OCI-LY7 (cell line): ENCODE results near the gene SLC4A5. TPM values are rescaled to one million over a fixed set of nuclear protein-coding genes. Genes with fewer than 3 reads are reported as not detected.

Experiments
- BruUV-seq: library from RNA; stranded (reverse); fragments of 400-500 nt; replicated peaks from 2 replicates; lab custom pipeline; 2021; lab: Mats Ljungman, UMichigan
- CTCF ChIA-PET: fragments of 300-600 bp; sonication (Branson Sonifier 250); formaldehyde crosslinking; loops from one replicate; lab custom pipeline; 2022; ENCODE audit warnings: antibody characterized with exemption; ENCODE audit not compliant: unreplicated experiment; lab: Charles Lee
- POLR2A ChIA-PET: fragments of 300-600 bp; sonication (Branson Sonifier 250); formaldehyde crosslinking; loops from one replicate; lab custom pipeline; 2022; ENCODE audit warnings: antibody characterized with exemption; lab: Charles Lee
- DNase-seq: peaks from one replicate; pipeline ENCODE4 v3.0.0-alpha.2; 2015; ENCODE audit warnings: low spot score
- H2AFZ ChIP-seq: fragments of 200-600 bp; sonication (generic), shearing (Covaris generic); 2 replicates; pipeline ENCODE4 v1.6.1; 2014; ENCODE audit warnings: mild to moderate bottlenecking, antibody characterized with exemption, low read length, moderate library complexity
- H3K27ac ChIP-seq: fragments of 200-600 bp; sonication (generic); 2 replicates; pipeline ENCODE4 v1.5.1; 2014; ENCODE audit warnings: mixed run types, low read depth, mild to moderate bottlenecking, moderate library complexity, low read length, inconsistent platforms; ENCODE audit not compliant: poor library complexity, severe bottlenecking
- H3K36me3 ChIP-seq: fragments of 200-600 bp; sonication (generic); 2 replicates; pipeline ENCODE4 v1.6.1; 2014; ENCODE audit warnings: mild to moderate bottlenecking, antibody characterized with exemption, low read length, moderate library complexity, mixed read lengths; ENCODE audit not compliant: insufficient read depth
- H3K4me1 ChIP-seq: fragments of 200-600 bp; sonication (generic); 2 replicates; pipeline ENCODE4 v1.5.1; 2014; ENCODE audit warnings: mild to moderate bottlenecking, low read length; ENCODE audit not compliant: insufficient read depth, poor library complexity, severe bottlenecking
- H3K4me2 ChIP-seq: fragments of 200-600 bp; sonication (generic); 2 replicates; pipeline ENCODE4 v1.6.1; 2014; ENCODE audit warnings: mild to moderate bottlenecking, low read length
- H3K4me3 ChIP-seq: fragments of 200-600 bp; sonication (generic); 2 replicates; pipeline ENCODE4 v1.5.1; 2014; ENCODE audit warnings: mild to moderate bottlenecking, low read depth, low read length; ENCODE audit not compliant: poor library complexity, severe bottlenecking
- H3K79me2 ChIP-seq: fragments of 200-600 bp; sonication (generic); 2 replicates; pipeline ENCODE4 v1.6.1; 2016; ENCODE audit warnings: low read depth, mild to moderate bottlenecking, low read length, moderate library complexity, mixed read lengths; ENCODE audit not compliant: insufficient read depth
- H3K9me2 ChIP-seq: fragments of 200-600 bp; sonication (generic); 2 replicates; pipeline ENCODE4 v1.6.1; 2016; ENCODE audit warnings: mild to moderate bottlenecking, low read length, mixed read lengths; ENCODE audit not compliant: insufficient read depth
- H3K9me3 ChIP-seq: fragments of 200-600 bp; sonication (generic); 2 replicates; pipeline ENCODE4 v1.6.1; 2014; ENCODE audit warnings: mild to moderate bottlenecking, mixed run types, low read length, mixed read lengths
- H4K20me1 ChIP-seq: fragments of 200-600 bp; sonication (generic); 2 replicates; pipeline ENCODE4 v1.6.1; 2014; ENCODE audit warnings: mild to moderate bottlenecking, antibody characterized with exemption, low read length, moderate library complexity, mixed read lengths; ENCODE audit not compliant: insufficient read depth
- EZH2phosphoT487 ChIP-seq: fragments of 200-600 bp; sonication (generic); IDR thresholded peaks from 2 replicates; pipeline ENCODE4 v1.6.1; 2018; ENCODE audit warnings: low read depth, borderline replicate concordance, mild to moderate bottlenecking, mixed run types, antibody characterized with exemption, low read length, moderate library complexity, mixed read lengths
- intact Hi-C: fragments of 100-400 bp; cut with micrococcal nuclease; formaldehyde crosslinking; loops from one replicate; pipeline ENCODE4 v1.10.0; 2022; ENCODE audit not compliant: unreplicated experiment
- total RNA-seq, 2 experiments: library from RNA; depleted of rRNA in 1 of 2; stranded (reverse); fragments of >200 nt in 1 of 2; shearing (Covaris generic) in 1 of 2; gene quantifications; 2 replicates each; pipeline ENCODE4 v1.2.3, GENCODE V29; 2014 to 2022
- TF ChIP-seq, protein P1 (sequence below): fragments of 200-600 bp; sonication (generic); conservative IDR thresholded peaks from 2 replicates; pipeline ENCODE4 v1.5.1; 2014; ENCODE audit warnings: mild to moderate bottlenecking, antibody characterized with exemption, low read length, moderate library complexity, mixed read lengths

SLC4A5 gene
- total RNA-seq, 2 experiments from 2014 or later, result 1.2 to 7.0 TPM

DNA sequence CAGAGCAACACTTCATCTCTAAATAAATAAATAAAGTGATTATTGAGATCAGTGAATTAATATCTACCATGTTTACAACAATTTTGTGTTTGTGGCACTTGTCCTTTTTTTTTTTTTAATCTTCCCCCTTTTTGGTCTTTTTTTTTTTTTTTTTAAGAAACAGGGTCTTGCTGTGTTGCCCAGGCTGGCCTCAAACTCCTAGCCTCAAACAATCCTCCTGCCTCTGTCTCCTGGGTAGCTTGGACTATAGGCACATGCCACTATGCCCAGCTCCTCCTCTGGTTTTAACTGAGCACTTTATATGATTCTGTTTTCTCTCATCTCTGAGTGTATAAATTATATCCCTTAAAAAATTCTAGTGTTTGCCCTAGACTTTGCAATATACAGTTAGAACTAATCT is 30.3 kb downstream of the SLC4A5 start:
- no peaks in the 10 kb centered on the region for H3K9me3 ChIP-seq
- H3K4me3 ChIP-seq, result no peak overlapping the region
- H3K79me2 ChIP-seq, result no peaks in the 10 kb centered on the region
- H4K20me1 ChIP-seq, result no peaks in the 10 kb centered on the region
- POLR2A ChIA-PET, result interaction anchor here (1.6 kb wide), 1 partner anchor 12 kb away, joined by 4 read pairs; no protein-coding TSS in a partner anchor
- no peak overlapping the region for H2AFZ ChIP-seq
- no peak for TF ChIP-seq EZH2phosphoT487
- TF ChIP-seq, protein P1, sequence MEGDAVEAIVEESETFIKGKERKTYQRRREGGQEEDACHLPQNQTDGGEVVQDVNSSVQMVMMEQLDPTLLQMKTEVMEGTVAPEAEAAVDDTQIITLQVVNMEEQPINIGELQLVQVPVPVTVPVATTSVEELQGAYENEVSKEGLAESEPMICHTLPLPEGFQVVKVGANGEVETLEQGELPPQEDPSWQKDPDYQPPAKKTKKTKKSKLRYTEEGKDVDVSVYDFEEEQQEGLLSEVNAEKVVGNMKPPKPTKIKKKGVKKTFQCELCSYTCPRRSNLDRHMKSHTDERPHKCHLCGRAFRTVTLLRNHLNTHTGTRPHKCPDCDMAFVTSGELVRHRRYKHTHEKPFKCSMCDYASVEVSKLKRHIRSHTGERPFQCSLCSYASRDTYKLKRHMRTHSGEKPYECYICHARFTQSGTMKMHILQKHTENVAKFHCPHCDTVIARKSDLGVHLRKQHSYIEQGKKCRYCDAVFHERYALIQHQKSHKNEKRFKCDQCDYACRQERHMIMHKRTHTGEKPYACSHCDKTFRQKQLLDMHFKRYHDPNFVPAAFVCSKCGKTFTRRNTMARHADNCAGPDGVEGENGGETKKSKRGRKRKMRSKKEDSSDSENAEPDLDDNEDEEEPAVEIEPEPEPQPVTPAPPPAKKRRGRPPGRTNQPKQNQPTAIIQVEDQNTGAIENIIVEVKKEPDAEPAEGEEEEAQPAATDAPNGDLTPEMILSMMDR, result no peak
- no TSS peak for BruUV-seq
- H3K27ac ChIP-seq, result no peak overlapping the region
- H3K4me1 ChIP-seq, result no peaks in the 10 kb centered on the region
- CTCF ChIA-PET, result no interaction called here
- intact Hi-C loops, result no loop called here
- no peak for DNase-seq
- H3K36me3 ChIP-seq, result no peaks in the 10 kb centered on the region
- no peak overlapping the region for H3K4me2 ChIP-seq
- H3K9me2 ChIP-seq, result no peaks in the 10 kb centered on the region

DNA sequence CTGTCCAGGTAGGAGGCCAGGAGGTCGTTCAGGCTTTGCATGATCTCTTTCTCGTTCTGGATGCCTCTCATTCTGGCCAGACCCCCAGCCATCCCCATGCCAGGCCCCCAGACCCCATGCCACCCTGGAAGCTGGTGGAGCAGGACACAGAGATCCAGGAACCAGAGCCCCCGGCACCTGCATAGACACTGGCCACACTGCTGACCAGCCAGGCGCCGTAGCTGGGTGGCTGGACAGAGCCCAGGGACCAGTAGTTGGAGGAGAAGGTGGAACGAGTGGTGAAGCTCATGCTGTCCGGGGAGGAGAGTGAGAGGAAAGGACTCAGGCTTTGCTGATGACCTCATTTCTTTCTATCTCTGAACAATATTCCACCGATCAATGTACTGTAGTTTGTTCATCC is 35.5 kb downstream of the SLC4A5 start:
- H3K36me3 ChIP-seq, result no peaks in the 10 kb centered on the region
- TF ChIP-seq, protein P1, result no peak
- TF ChIP-seq EZH2phosphoT487, result no peak
- H3K4me2 ChIP-seq, result no peak overlapping the region
- H3K27ac ChIP-seq, result no peak overlapping the region
- H3K9me3 ChIP-seq, result no peaks in the 10 kb centered on the region
- ChIA-PET CTCF (no interaction called here), POLR2A (interaction anchor here (0.7 to 0.8 kb wide), 2 partner anchors 40 to 389 kb away, joined by 3 read pairs; no protein-coding TSS in a partner anchor)
- BruUV-seq, result no TSS peak
- H3K4me1 ChIP-seq, result no peaks in the 10 kb centered on the region
- H3K9me2 ChIP-seq, result no peaks in the 10 kb centered on the region
- DNase-seq, result no peak
- H2AFZ ChIP-seq, result no peak overlapping the region
- intact Hi-C loops, result no loop called here
- no peaks in the 10 kb centered on the region for H3K79me2 ChIP-seq
- no peak overlapping the region for H3K4me3 ChIP-seq
- no peaks in the 10 kb centered on the region for H4K20me1 ChIP-seq

DNA sequence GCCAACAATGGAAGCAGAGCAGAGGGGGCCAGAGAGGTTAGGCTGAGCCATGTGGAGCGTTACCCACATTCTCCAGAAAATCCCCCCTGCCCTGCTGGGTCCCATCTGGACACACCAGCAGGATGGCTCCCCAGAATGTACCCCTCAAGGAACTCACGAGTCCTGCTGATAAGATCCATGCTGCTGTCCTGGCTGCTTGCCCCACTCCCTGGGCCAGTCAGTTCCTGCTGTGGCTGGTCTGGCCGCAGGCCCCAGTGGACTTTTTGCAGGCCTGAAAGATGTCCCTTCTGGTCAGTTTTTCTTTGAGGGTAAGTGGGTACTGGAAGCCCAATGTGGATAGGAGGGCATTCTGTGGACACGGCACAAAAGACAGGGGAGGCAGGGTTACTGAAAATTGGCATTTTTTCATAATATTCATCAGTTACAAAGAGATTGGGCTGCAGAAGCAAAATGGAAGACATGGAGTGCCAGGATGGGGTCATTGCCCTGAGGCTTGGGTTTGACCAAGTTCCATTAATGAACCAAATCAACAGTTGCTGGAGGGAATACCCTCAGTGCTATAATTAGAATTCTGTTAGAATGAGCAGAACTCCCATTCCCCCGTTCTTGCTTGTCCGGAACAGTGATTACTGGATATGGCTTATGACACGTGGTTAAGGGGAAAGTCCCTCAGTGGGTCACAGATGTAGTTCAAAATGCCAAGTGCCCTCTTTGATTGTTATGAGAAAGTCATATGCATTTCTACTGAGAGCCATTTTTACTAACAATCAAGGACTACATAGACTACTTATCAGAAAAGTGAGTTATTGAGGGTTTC is 38.7 kb downstream of the SLC4A5 start:
- POLR2A ChIA-PET, result no interaction called here
- Histone ChIP-seq H3K9me3 (no peaks in the 10 kb centered on the region), H3K27ac (no peak overlapping the region), H3K4me3 (no peak overlapping the region), H3K9me2 (no peaks in the 10 kb centered on the region), H2AFZ (no peak overlapping the region), H3K79me2 (no peaks in the 10 kb centered on the region), H4K20me1 (no peaks in the 10 kb centered on the region), H3K4me2 (no peak overlapping the region), H3K36me3 (no peaks in the 10 kb centered on the region), H3K4me1 (no peaks in the 10 kb centered on the region)
- no TSS peak for BruUV-seq
- TF ChIP-seq, protein P1, result no peak
- TF ChIP-seq EZH2phosphoT487, result no peak
- intact Hi-C loops, result no loop called here
- CTCF ChIA-PET, result no interaction called here
- no peak for DNase-seq
